GM18868 (cell line): ENCODE measurements around the gene PRKD2.
"Not testable (repeated sequence)": the region's sequence is repeated elsewhere in the genome, so short reads cannot be mapped to it uniquely, and the experiment has no call there.

Experiments
- ATAC-seq: cut with Tn5 transposase; IDR thresholded peaks from one replicate; pipeline ENCODE4 v1.9.1; 2021; ENCODE audit warnings: mild to moderate bottlenecking, moderate library complexity; ENCODE audit not compliant: unreplicated experiment

The PRKD2 gene

GRCh38 chr19:46634656-46635218 is 82.2 kb downstream of the PRKD2 start:
- ATAC-seq, result no peak

- ATAC-seq, result peak; percentile 39
Measured at GRCh38 chr19:46634045-46634655, 82.8 kb downstream of the PRKD2 start.

DNA sequence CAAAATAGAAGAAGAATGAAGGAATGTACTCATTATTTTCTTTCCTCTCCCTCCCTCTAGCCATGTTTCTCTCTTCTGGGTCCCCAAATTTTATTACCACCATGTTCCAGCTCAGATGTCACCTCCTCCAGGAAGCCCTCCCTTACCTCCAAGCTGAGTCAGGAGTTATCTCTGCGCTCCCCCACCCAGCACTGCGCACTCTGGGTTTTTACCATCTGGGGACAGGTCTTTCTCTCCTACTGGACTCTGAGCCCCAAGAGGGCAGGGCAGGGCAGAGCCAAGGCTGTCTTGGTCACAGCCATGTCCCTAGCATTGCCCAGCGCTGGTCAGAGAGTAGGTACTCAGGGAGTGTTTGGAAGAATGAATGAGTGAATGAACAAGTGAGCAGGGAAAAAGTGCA is 83.8 kb downstream of the PRKD2 start:
- no peak for ATAC-seq

- no peak for ATAC-seq
Measured at GRCh38 chr19:46631481-46631880, 85.4 kb downstream of the PRKD2 start.

GRCh38 chr19:46630586-46631205 is 86.2 kb downstream of the PRKD2 start:
- ATAC-seq, result no peak

DNA sequence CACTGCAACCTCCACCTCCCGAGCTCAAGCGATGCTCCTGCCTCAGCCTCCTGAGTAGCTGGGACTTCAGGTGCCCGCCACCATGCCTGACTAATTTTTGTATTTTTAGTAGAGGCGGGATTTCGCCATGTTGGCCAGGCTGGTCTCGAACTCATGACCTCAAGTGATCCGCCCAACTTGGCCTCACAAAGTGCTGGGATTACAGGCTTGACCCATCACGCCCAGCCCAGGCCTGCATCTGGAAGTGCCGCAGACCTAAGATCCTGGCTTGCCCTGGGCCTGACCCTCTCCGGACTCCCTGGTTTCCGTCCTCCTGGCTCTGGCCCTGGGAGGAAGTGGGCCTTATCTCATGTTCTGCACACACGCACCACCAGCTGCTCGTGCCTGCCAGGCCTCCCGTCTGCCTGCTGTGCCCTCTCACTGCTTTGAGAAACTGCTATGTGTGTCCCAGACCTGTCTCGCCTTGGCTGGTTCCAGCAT is 87.3 kb downstream of the PRKD2 start:
- no peak for ATAC-seq

GRCh38 chr19:46628970-46629369 is 87.9 kb downstream of the PRKD2 start:
- ATAC-seq, result not testable (repeated sequence)

DNA sequence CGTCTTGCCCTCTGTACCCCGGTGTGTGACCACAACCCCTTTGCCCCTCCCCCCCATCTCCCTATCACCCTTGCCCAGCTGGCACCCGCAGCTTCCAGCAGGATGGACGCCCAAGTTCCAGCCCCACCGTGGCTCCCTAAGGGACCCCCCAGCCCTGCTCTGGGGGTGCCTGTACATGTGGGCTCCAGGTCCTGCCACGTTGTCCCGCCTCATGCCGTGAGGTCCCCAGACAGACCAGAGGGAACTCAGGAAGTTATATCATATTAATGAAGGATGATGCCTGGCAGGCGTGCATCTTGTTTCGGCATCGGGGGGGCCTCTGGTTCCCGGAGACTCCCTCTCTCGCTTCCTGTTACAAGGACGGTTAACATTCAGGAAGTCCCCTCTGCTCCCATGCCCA is 90.5 kb downstream of the PRKD2 start:
- ATAC-seq, result no peak

- ATAC-seq, result no peak
Measured at GRCh38 chr19:46625731-46626130, 91.2 kb downstream of the PRKD2 start.

DNA sequence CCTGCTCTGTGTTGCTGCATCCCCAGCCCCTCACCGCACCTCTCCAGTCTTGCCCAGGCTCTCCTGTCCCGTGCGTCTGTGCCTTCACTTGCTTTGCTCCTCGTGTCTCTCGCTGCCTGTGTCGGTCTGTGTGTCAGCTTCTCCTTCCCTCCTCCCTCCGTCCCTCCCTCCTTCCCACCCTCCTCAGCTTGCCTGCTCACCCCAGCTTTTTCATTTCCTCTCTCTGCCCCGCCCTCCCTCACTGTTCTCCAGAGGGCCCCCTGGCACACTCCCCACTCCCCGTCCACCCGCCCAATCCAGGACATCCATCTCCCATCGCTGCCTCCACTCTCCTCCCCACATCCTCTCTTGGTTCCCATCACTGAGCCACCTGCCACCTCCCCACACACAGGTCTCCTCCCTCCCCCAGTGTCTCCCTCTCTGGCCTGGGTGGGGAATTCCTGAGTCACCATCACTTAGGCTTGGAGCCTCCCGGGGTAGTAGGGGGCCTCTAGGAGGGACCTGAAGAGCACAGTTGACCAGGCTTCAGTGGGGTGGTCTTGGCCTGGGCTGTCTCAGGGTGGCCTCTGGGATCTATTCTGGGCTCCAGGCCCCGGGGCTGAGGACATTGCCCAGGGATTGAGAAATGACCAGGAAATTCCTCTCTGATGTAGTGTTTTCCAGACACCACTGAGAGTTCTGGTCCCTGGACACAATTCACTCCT is 91.8 kb downstream of the PRKD2 start, which contains the start of gene PTGIR:
PTGIR (minus strand) TSS at position 132 of the 704 bp plus-strand sequence. CDS start 864 bp downstream, outside the sequence.
- ATAC-seq, result no peak
